ENCODE data around the gene PPFIBP1. TPM values are rescaled to one million over a fixed set of nuclear protein-coding genes. Genes with fewer than 3 reads are reported as not detected.

Gene PPFIBP1
- total RNA-seq, 2 donors from 2014 or later: 98.5 to 213 TPM

- Histone ChIP-seq H3K9ac (ENCODE audit: extremely low read depth, low read length, poor library complexity, severe bottlenecking) (no peak overlapping the region), H3K4me1 (ENCODE audit: control insufficient read depth, insufficient read depth, low read length) (no peaks in the 10 kb centered on the region), H3K4me3 (ENCODE audit: low read length) (no peak overlapping the region), H3K9me3 (ENCODE audit: control insufficient read depth, low read length) (peaks cover 25% of the 10 kb centered on the region), H3K36me3 (ENCODE audit: control insufficient read depth, insufficient read depth, low read length) (no peaks in the 10 kb centered on the region), H3K27me3 (ENCODE audit: control insufficient read depth, insufficient read depth, low read length, poor library complexity, severe bottlenecking) (no peaks in the 10 kb centered on the region), H3K27ac (ENCODE audit: low read depth, low read length) (no peak overlapping the region)
- Mint-ChIP-seq H3K27me3 (ENCODE audit: insufficient read depth) (no peaks in the 10 kb centered on the region), H3K4me3 (no peak overlapping the region), H3K9me3 (peaks cover 32% of the 10 kb centered on the region), H3K4me1 (no peaks in the 10 kb centered on the region), H3K36me3 (ENCODE audit: low read depth) (peaks cover 11% of the 10 kb centered on the region), H3K27ac (no peak overlapping the region)
- no peak for DNase-seq
- no peak for TF ChIP-seq CTCF (conservative IDR thresholded peaks at IDR 0.05)
These were observed 45.1 kb upstream of the PPFIBP1 start for GRCh38 chr12:27478949-27479348.

GRCh38 chr12:27480016-27480415, 44.0 kb upstream of the PPFIBP1 start:
- Mint-ChIP-seq H3K4me1 (no peaks in the 10 kb centered on the region), H3K27me3 (ENCODE audit: insufficient read depth) (no peaks in the 10 kb centered on the region), H3K36me3 (ENCODE audit: low read depth) (peaks cover 11% of the 10 kb centered on the region), H3K4me3 (no peak overlapping the region), H3K9me3 (peaks cover 32% of the 10 kb centered on the region), H3K27ac (no peak overlapping the region)
- Histone ChIP-seq H3K27me3 (ENCODE audit: control insufficient read depth, insufficient read depth, low read length, poor library complexity, severe bottlenecking) (no peaks in the 10 kb centered on the region), H3K4me1 (ENCODE audit: control insufficient read depth, insufficient read depth, low read length) (no peaks in the 10 kb centered on the region), H3K4me3 (ENCODE audit: low read length) (no peak overlapping the region), H3K9me3 (ENCODE audit: control insufficient read depth, low read length) (peaks cover 25% of the 10 kb centered on the region), H3K27ac (ENCODE audit: low read depth, low read length) (no peak overlapping the region), H3K9ac (ENCODE audit: extremely low read depth, low read length, poor library complexity, severe bottlenecking) (no peak overlapping the region), H3K36me3 (ENCODE audit: control insufficient read depth, insufficient read depth, low read length) (no peaks in the 10 kb centered on the region)
- DNase-seq: no peak
- TF ChIP-seq CTCF (conservative IDR thresholded peaks at IDR 0.05): no peak
- 82% methylated on average over 1 of the region's 1 CpG; no CpG with 5 or more reads in 1 of the 2 experiments for WGBS, 2 experiments (ENCODE audit: insufficient coverage in 1 of 2, insufficient read length in 1 of 2)

- H3K4me1 Mint-ChIP-seq: peaks cover 3% of the 10 kb centered on the region
- H3K4me1 ChIP-seq (ENCODE audit: control insufficient read depth, insufficient read depth, low read length): no peaks in the 10 kb centered on the region
- H3K27ac ChIP-seq (ENCODE audit: low read depth, low read length): no peak overlapping the region
- H3K36me3 Mint-ChIP-seq (ENCODE audit: low read depth): no peaks in the 10 kb centered on the region
- H3K27me3 Mint-ChIP-seq (ENCODE audit: insufficient read depth): no peaks in the 10 kb centered on the region
- no peak overlapping the region for H3K4me3 Mint-ChIP-seq
- no peaks in the 10 kb centered on the region for H3K9me3 Mint-ChIP-seq
- no peaks in the 10 kb centered on the region for H3K27me3 ChIP-seq (ENCODE audit: control insufficient read depth, insufficient read depth, low read length, poor library complexity, severe bottlenecking)
- H3K36me3 ChIP-seq (ENCODE audit: control insufficient read depth, insufficient read depth, low read length): no peaks in the 10 kb centered on the region
- H3K4me3 ChIP-seq (ENCODE audit: low read length): no peak overlapping the region
- H3K9ac ChIP-seq (ENCODE audit: extremely low read depth, low read length, poor library complexity, severe bottlenecking): no peak overlapping the region
- no peak overlapping the region for H3K27ac Mint-ChIP-seq
- no peak for TF ChIP-seq CTCF (conservative IDR thresholded peaks at IDR 0.05)
- no peak for DNase-seq
- no peaks in the 10 kb centered on the region for H3K9me3 ChIP-seq (ENCODE audit: control insufficient read depth, low read length)
These were observed 37.0 kb upstream of the PPFIBP1 start for GRCh38 chr12:27486961-27487360.
